Naive thymus-derived CD8-positive, alpha-beta T cell (primary cell): Measurements from ENCODE around the gene ZNF614. TPM values are rescaled to one million over a fixed set of nuclear protein-coding genes. Genes with fewer than 3 reads are reported as not detected.
"Not testable (repeated sequence)": the region's sequence is repeated elsewhere in the genome, so short reads cannot be mapped to it uniquely, and the experiment has no call there.

Source experiments
- ATAC-seq, 2 donors: fragments of 150-1000 bp; cut with Tn5 transposase in 1 of 2; sonication (Bioruptor Pico), chemical (Tn5 transposase) in 1 of 2; 1 replicate in 1 of 2; 2 replicates in 1 of 2; pipeline ENCODE4 v1.10.0; 2021; ENCODE audit warnings: mild to moderate bottlenecking in 2 of 2, moderate library complexity in 2 of 2
- POLR2A ChIA-PET: fragments of 350-600 bp; sonication (Branson Sonifier 250); formaldehyde crosslinking; loops from one replicate; lab custom pipeline; 2021; ENCODE audit warnings: antibody characterized with exemption; lab: Charles Lee
- DNase-seq, 10 donors: peaks; one replicate each; pipeline versions ENCODE4 v3.0.0 to v3.0.0-alpha.2; 2020 to 2022
- H3K27ac Mint-ChIP-seq, 10 donors: one replicate each; pipeline ENCODE4 v1.8.0; 2020 to 2022; ENCODE audit warnings: mild to moderate bottlenecking in 10 of 10, mixed read lengths in 10 of 10, moderate library complexity in 4 of 10, inconsistent platforms in 1 of 10
- H3K27me3 Mint-ChIP-seq, 5 donors: one replicate each; pipeline ENCODE4 v1.8.0; 2021 to 2022; ENCODE audit warnings: mixed read lengths in 5 of 5
- H3K36me3 Mint-ChIP-seq, 3 donors: one replicate each; pipeline ENCODE4 v1.8.0; 2020 to 2022; ENCODE audit warnings: mixed read lengths in 3 of 3, mild to moderate bottlenecking in 2 of 3, inconsistent platforms in 1 of 3
- H3K4me1 Mint-ChIP-seq, 4 donors: one replicate each; pipeline ENCODE4 v1.8.0; 2021 to 2022; ENCODE audit warnings: mixed read lengths in 4 of 4
- H3K4me3 Mint-ChIP-seq, 10 donors: one replicate each; pipeline ENCODE4 v1.8.0; 2020 to 2022; ENCODE audit warnings: mild to moderate bottlenecking in 10 of 10, mixed read lengths in 10 of 10, moderate library complexity in 6 of 10, inconsistent platforms in 1 of 10
- H3K9me3 Mint-ChIP-seq, 9 donors: one replicate each; pipeline ENCODE4 v1.8.0; 2020 to 2022; ENCODE audit warnings: mixed read lengths in 9 of 9, mild to moderate bottlenecking in 3 of 9, inconsistent platforms in 1 of 9, moderate library complexity in 1 of 9
- polyA plus RNA-seq, 3 donors: library from polyadenylated mRNA; unstranded; fragments of 300-500 nt; fragmentation: Illumina TruSeq; gene quantifications; one replicate each; pipeline ENCODE4 v1.2.3, GENCODE V29; 2021
- total RNA-seq, 8 experiments: library from RNA in 2 of 8; stranded (reverse) in 2 of 8; gene quantifications; one replicate each; pipeline ENCODE4 v1.2.3 and lab custom pipeline; 2021 to 2026

Gene ZNF614
- total and polyA plus RNA-seq, 5 experiments from 2014 or later = 1.8 to 13.8 (median 8.5) TPM

DNA sequence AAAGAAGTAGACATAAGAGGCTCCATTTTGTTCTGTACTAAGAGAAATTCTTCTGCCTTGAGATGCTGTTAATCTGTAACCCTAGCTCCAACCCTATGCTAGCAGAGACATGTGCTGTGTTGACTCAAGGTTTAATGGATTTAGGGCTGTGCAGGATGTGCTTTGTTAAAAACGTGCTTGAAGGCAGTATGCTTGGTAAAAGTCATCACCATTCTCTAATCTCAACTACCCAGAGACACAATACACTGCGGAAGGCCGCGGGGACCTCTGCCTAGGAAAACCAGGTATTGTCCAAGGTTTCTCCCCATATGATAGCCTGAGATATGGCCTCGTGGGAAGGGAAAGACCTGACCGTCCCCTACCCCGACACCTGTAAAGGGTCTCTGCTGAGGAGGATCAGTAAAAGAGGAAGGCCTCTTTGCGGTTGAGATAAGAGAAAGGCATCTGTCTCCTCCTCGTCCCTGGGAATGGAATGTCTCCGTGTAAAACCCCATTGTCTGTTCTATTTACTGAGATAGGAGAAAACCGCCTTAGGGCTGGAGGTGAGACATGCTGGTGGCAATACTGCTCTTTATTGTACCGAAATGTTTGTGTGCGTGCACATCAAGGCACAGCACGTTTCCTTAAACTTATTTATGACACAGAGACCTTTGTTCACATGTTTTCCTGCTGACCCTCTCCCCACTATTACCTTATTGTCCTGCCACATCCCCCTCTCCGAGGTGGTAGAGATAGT lies 1.8 kb downstream of the ZNF614 start:
- H3K27ac Mint-ChIP-seq = peak overlapping the region in 4 of 10 donors; percentile 8 to 73 (median 35)
- POLR2A ChIA-PET = interaction anchor here (1.1 kb wide), 1 partner anchor 39 kb away, joined by 3 read pairs; no protein-coding TSS in a partner anchor
- H3K4me1 Mint-ChIP-seq = peaks cover 17 to 35% (median 27%) of the 10 kb centered on the region in 4 donors
- H3K9me3 Mint-ChIP-seq = peaks cover 12 to 77% (median 50%) of the 10 kb centered on the region in 9 donors
- peaks cover 47 to 72% (median 52%) of the 10 kb centered on the region in 3 donors for H3K36me3 Mint-ChIP-seq
- H3K27me3 Mint-ChIP-seq, DNase-seq, ATAC-seq: not testable (repeated sequence)
- H3K4me3 Mint-ChIP-seq = peak overlapping the region in 9 of 10 donors; percentile 19 to 97 (median 89)

DNA sequence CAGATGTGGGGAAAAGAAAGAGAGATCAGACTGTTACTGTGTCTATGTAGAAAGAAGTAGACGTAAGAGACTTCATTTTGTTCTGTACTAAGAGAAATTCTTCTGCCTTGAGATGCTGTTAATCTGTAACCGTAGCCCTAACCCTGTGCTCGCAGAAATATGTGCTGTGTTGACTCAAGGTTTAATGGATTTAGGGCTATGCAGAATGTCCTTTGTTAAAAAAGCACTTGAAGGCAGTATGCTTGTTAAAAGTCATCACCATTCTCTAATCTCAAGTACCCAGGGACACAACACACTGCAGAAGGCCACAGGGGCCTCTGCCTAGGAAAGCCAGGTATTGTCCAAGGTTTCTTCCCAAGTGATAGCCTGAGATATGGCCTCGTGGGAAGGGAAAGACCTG lies 3.7 kb downstream of the ZNF614 start:
- POLR2A ChIA-PET, ATAC-seq, DNase-seq, H3K27me3 Mint-ChIP-seq: not testable (repeated sequence)
- Mint-ChIP-seq H3K4me3 (peak overlapping the region in 2 of 10 donors; percentile 48 to 51), H3K4me1 (peaks cover 20 to 35% (median 27%) of the 10 kb centered on the region in 4 donors), H3K9me3 (peaks cover 14 to 85% (median 51%) of the 10 kb centered on the region in 9 donors), H3K36me3 (peaks cover 67 to 78% (median 71%) of the 10 kb centered on the region in 3 donors), H3K27ac (peak overlapping the region in 1 of 10 donors; percentile 53)

DNA sequence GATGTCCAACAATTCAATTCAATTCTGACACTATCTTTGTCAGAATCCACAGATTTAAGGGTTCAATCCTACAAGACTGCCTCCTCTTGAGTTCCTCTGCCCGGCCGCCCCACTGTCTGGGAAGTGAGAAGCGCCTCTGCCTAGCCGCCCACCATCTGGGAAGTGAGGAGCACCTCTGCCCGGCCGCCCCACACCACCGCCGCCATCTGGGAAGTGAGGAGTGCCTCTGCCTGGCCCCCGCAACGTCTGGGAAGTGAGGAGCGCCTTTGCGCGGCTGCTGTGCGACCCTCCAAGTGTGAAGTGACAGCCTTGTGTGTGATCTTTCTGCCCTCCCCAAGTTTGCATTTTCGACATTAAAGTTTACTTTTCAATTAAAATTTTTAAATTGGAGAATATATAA lies 6.0 kb downstream of the ZNF614 start:
- ATAC-seq (no peak), DNase-seq (no peak)
- POLR2A ChIA-PET = no interaction called here
- Mint-ChIP-seq H3K4me3 (no peak overlapping the region), H3K4me1 (peaks cover 11 to 17% (median 14%) of the 10 kb centered on the region in 4 donors), H3K36me3 (peaks cover 70 to 96% (median 86%) of the 10 kb centered on the region in 3 donors), H3K27ac (no peak overlapping the region), H3K27me3 (no peaks in the 10 kb centered on the region), H3K9me3 (peaks cover 20 to 97% (median 59%) of the 10 kb centered on the region in 9 donors)

DNA sequence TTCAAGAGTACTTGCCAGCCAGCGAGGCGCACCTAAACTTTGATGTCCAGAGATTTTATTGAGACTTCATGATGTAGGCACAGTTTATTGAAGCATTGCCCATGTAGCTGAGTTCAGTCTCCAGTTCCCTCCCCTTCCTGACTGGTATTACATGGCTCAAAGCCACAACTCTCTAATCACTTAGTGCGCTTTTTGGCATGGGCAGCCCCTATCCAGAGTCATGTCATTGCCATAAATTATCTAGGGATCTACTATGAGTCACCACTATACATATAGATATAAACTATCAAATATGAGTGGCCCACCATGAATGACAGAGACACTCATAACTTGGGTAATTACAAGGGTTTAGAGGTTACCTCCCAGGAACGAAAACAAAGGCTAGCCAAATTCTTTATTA lies 7.7 kb downstream of the ZNF614 start:
- no peak overlapping the region for H3K4me3 Mint-ChIP-seq
- H3K36me3 Mint-ChIP-seq = peaks cover 71 to 96% (median 92%) of the 10 kb centered on the region in 3 donors
- POLR2A ChIA-PET = interaction anchor here (1.9 kb wide), 1 partner anchor 13 kb away, joined by 8 read pairs; no protein-coding TSS in a partner anchor
- H3K27me3 Mint-ChIP-seq = no peaks in the 10 kb centered on the region
- peaks cover 14 to 97% (median 65%) of the 10 kb centered on the region in 9 donors for H3K9me3 Mint-ChIP-seq
- no peak for ATAC-seq
- no peak for DNase-seq
- H3K4me1 Mint-ChIP-seq = peaks cover 0 to 3% (median under 1%) of the 10 kb centered on the region in 4 donors
- no peak overlapping the region for H3K27ac Mint-ChIP-seq

DNA sequence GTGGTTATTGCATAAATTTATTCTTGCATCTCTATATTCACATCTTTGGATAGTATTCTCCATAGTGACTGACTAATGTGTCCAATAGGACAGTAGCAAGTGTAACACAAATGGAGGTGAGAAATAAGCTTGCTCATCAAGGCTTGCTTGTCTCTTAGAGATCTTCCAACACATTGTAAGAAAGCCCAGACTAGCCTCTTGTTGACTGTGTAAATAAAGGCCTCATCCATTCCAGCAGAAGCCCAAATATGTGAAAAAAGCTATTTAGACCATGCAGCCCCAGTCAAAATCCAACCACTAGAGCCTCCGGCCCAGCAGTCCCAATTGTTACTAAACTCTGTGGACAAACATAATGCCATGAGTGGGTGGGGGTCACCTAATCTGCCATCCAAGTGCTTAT lies 17.5 kb downstream of the ZNF614 start:
- H3K4me1 Mint-ChIP-seq = peaks cover 12 to 23% (median 18%) of the 10 kb centered on the region in 4 donors
- DNase-seq = no peak
- H3K27me3 Mint-ChIP-seq = no peaks in the 10 kb centered on the region
- H3K4me3 Mint-ChIP-seq = peak overlapping the region in 1 of 10 donors; percentile 49
- H3K9me3 Mint-ChIP-seq = peaks cover 9 to 82% (median 31%) of the 10 kb centered on the region in 9 donors
- H3K27ac Mint-ChIP-seq = no peak overlapping the region
- peaks cover 13 to 69% (median 39%) of the 10 kb centered on the region in 3 donors for H3K36me3 Mint-ChIP-seq
- ATAC-seq = no peak
- POLR2A ChIA-PET = no interaction called here

DNA sequence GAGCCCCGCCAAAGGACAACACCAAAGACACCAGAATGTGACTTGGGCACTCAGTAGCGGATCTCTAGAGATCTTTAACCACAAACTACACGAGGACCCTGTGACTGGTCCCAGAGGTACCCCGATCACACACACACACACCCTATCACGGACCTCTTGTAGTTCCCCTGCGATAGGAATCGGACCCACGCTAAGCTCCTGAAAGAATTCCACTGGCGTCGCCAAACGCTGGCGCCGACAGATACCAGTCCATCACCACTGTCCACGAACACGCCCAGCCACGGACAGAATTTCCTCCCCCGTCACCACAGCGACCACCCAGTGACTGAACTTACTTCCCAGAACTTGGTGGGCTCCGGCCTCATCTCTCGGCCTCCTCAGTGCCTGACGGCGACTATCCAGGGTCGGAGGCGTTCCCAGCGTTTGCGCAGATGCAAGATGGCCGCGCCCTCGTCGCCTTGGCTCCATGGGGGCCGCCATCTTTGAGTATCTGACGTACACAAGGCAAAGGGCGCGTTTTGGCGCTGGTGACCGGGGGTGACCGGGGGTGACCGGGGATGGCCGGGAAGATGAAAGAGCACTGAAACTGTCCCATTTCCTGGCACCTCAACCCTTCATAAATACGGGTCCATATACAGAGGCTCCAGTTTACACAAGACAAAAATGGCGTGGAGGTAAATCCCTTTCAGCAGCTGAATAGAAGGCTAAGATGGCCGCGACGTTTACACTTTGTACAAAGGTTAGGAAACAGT lies 20.2 kb downstream of the ZNF614 start, which contains the start of gene ZNF615:
ZNF615 (minus strand) TSS at position 406 of the 752 bp plus-strand sequence. CDS start 4,500 bp downstream, outside the sequence.
- Mint-ChIP-seq H3K36me3 (peaks cover 23 to 72% (median 42%) of the 10 kb centered on the region in 3 donors), H3K9me3 (peaks cover 9 to 82% (median 27%) of the 10 kb centered on the region in 9 donors), H3K27ac (peak within 1 kb of the TSS; percentile 95 to 99 (median 99)), H3K27me3 (no peaks in the 10 kb centered on the region), H3K4me3 (peak within 1 kb of the TSS; percentile 90 to 100 (median 98)), H3K4me1 (peaks cover 12 to 23% (median 18%) of the 10 kb centered on the region in 4 donors)
- DNase-seq = peak; percentile 73 to 98 (median 83)
- peak; percentile 92 for ATAC-seq
- POLR2A ChIA-PET = interaction anchor here (0.7 to 2.6 kb wide), 6 partner anchors 13 to 132 kb away, joined by 3 to 15 read pairs (median 6); partner anchors contain the start of genes ZNF432, ZNF614 and ZNF616

DNA sequence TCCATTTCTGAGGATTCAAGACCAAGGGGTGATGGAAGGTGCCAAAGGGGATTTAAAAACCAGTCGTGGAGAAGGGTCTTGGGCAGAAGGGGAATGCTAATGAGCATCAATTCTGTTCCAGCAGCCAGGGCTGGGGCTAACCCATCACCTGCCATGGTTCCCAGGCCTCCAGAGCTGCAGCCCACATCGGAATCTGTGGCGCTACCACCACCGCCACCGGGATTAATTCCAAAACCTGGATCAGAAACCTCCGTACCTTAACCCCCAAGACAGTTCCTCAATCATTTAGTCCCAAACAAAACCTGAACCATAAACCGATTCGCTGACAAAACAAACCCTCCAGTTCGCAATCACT lies 20.8 kb downstream of the ZNF614 start:
- POLR2A ChIA-PET = interaction anchor here (1.5 to 2.6 kb wide), 4 partner anchors 13 to 41 kb away, joined by 3 to 15 read pairs (median 8); partner anchors contain the start of genes ZNF432 and ZNF614
- Mint-ChIP-seq H3K9me3 (peaks cover 9 to 80% (median 28%) of the 10 kb centered on the region in 9 donors), H3K4me1 (peaks cover 12 to 23% (median 18%) of the 10 kb centered on the region in 4 donors), H3K4me3 (peak overlapping the region; percentile 90 to 100 (median 98)), H3K36me3 (peaks cover 23 to 72% (median 40%) of the 10 kb centered on the region in 3 donors), H3K27me3 (no peaks in the 10 kb centered on the region), H3K27ac (peak overlapping the region; percentile 95 to 99 (median 99))
- ATAC-seq (peak; percentile 2 to 7), DNase-seq (no peak)

DNA sequence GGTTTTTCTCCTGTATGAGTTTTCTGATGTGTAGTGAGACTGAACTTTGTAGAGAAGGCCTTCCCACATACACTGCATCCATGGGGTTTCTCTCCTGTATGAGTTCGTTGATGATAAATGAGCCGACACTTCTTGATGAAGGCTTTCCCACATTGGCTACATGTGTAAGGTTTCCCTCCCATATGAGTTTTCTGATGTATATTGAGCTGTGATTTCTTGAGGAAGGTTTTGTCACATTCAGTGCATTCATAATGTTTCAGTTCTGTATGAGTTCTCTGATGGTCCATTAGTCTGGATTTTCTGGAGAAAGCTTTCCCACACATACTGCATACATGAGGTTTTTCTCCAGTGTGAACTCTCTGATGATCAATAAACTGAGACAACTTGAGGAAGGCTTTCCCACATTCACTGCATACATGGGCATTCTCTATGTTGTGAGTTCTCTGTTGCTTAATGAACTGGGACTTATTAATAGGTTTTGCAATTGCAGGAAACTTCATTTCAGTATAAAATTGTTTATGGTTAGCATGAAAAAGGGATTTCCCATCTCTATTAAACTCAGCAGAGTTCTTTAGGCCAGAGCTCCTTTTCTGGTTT lies 34.0 kb downstream of the ZNF614 start:
- Mint-ChIP-seq H3K27ac (no peak overlapping the region), H3K27me3 (no peaks in the 10 kb centered on the region), H3K4me3 (peak overlapping the region in 1 of 10 donors; percentile 10), H3K36me3 (peaks cover 53 to 85% (median 71%) of the 10 kb centered on the region in 3 donors), H3K4me1 (no peaks in the 10 kb centered on the region), H3K9me3 (peaks cover 10 to 99% (median 59%) of the 10 kb centered on the region in 9 donors)
- DNase-seq (no peak), ATAC-seq (no peak)
- POLR2A ChIA-PET = no interaction called here

DNA sequence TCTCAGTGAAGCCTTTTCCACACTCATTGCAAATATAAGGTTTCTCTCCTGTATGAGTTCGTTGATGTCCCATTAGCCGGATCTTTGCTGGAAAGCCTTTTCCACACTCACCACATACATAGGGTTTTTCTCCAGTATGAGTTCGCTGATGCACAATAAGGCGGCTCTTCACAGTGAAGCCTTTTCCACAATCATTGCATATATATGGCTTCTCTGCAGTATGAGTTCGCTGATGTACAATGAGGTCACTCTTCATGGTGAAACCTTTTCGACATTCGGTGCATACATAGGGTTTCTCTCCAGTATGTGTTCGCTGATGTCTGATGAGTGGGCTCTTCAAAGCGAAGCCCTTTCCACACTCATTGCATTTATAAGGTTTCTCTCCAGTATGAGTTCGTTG lies 34.8 kb downstream of the ZNF614 start:
- Mint-ChIP-seq H3K27ac (no peak overlapping the region), H3K4me1 (no peaks in the 10 kb centered on the region), H3K9me3 (peaks cover 9 to 99% (median 62%) of the 10 kb centered on the region in 9 donors), H3K27me3 (no peaks in the 10 kb centered on the region), H3K4me3 (no peak overlapping the region), H3K36me3 (peaks cover 45 to 85% (median 72%) of the 10 kb centered on the region in 3 donors)
- ATAC-seq (no peak), DNase-seq (no peak)
- POLR2A ChIA-PET = no interaction called here

DNA sequence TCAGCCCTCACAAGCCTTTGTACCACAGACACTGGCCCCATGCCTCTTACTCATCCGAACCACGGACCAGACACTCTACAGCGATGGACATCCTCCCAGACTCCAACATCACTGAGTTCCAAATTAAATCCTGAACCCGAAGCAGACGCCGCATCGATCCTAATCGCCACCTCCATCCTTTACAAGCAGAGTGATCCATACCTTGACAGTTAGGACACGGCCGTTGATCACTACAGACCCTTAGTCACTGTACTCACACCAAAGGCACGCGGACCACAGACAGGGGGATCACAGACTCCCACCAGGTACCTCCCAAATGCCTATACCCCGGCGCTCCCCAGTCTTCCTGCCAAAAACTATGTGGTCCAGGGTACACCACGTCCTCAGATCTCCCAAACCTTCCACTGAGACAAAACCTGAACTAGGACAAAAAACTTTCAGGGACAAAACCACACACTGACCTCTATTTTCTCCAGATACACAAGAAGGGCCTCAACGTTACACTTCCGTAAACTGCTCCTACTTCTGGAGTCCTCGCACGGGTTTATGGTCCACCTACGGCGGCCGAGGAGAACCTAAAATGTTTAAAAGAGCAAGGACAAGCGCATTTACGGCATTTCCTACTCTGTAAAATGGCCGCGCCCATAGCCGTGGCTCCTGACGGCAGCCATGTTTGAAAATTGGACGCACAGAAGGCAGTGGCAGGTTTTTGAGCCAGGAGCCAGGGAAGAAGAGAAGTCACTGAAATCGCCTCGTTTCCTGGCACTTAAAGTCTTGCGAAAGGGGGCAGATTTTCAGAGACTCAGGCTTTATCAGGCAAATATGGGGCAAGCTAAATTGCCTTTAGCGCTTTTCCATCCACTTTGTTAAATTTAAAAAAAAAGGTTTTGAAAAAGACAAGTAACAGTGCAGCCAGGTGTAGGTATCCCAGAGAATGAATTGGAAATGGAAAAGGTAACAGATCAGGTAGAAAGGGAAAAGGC lies 41.6 kb downstream of the ZNF614 start, which contains the start of gene ZNF350:
ZNF350 (minus strand) TSS at position 532 of the 983 bp plus-strand sequence. CDS start 12,480 bp downstream, outside the sequence.
- Mint-ChIP-seq H3K4me1 (peaks cover 6 to 22% (median 13%) of the 10 kb centered on the region in 4 donors), H3K36me3 (peaks cover 27 to 69% (median 53%) of the 10 kb centered on the region in 3 donors), H3K27me3 (no peaks in the 10 kb centered on the region), H3K4me3 (peak within 1 kb of the TSS; percentile 91 to 99 (median 98)), H3K27ac (peak within 1 kb of the TSS; percentile 92 to 97 (median 95)), H3K9me3 (peaks cover 0 to 87% (median 51%) of the 10 kb centered on the region in 9 donors)
- DNase-seq = peak; percentile 74 to 97 (median 88)
- POLR2A ChIA-PET = interaction anchor here (0.6 to 1.0 kb wide), 4 partner anchors 17 to 62 kb away, joined by 3 to 4 read pairs (median 3); partner anchors contain the start of genes ZNF432 and ZNF615
- ATAC-seq = peak; percentile 97 to 99

DNA sequence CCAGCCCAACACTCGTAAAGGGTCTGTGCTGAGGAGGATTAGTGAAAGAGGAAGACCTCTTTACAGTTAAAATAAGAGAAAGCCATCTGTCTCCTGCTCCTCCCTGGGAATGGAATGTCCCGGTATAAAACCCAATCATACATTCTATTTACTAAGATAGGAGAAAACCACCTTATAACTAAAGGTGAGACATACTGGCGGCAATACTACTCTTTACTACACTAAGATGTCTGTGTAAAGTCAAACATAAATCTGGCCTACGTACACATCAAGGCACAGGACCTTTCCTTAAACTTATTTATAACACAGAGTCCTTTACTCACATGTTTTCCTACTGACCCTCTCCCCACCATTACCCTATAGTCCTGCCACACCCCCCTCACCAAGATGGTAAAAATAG lies 44.8 kb downstream of the ZNF614 start:
- no peaks in the 10 kb centered on the region for H3K27me3 Mint-ChIP-seq
- no peak overlapping the region for H3K27ac Mint-ChIP-seq
- H3K9me3 Mint-ChIP-seq = peaks cover 8 to 91% (median 50%) of the 10 kb centered on the region in 9 donors
- POLR2A ChIA-PET = no interaction called here
- peaks cover 58 to 80% (median 70%) of the 10 kb centered on the region in 3 donors for H3K36me3 Mint-ChIP-seq
- ATAC-seq = no peak
- DNase-seq = no peak
- H3K4me3 Mint-ChIP-seq = peak overlapping the region in 1 of 10 donors; percentile 52
- H3K4me1 Mint-ChIP-seq = peaks cover 8 to 28% (median 19%) of the 10 kb centered on the region in 4 donors
